ENCODE measurements around the gene GPR18.

Gene GPR18

DNA sequence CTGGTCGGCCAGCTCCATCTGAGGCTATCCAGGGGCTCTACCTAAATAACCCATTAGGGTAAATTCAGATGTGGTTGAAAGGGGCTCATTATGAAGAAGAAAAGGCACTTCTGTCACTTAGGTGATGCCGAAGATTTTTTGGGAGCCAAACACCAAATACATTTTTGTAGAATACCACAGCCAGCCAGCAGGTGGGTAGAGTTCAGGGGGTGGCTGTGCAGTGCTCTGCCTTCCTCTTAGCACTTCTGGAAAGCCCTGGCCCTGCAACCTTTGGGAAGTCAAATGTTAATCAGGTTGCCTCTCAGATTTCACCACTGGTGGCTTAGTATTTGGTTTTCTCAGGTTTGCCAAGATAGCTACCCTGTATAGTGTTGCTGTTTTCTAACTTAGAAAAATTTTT is 18.5 kb upstream of the GPR18 start:
- Histone ChIP-seq H4K20me1 (ENCODE audit: control insufficient read depth, insufficient read depth, low read depth, low read length) (peaks cover 38% of the 10 kb centered on the region), H3K27me3 (ENCODE audit: control insufficient read depth, low read length) (no peaks in the 10 kb centered on the region), H3K4me1 (ENCODE audit: control insufficient read depth, low read length) (peaks cover 17% of the 10 kb centered on the region), H3F3A (ENCODE audit: control insufficient read depth, insufficient read depth) (peaks cover 4% of the 10 kb centered on the region; the same call in 1 of the 2 replicates), H3K79me2 (ENCODE audit: control insufficient read depth, low read length) (no peaks in the 10 kb centered on the region), H3K9me2 (replicated peaks; ENCODE audit: control insufficient read depth, low read length) (no peaks in the 10 kb centered on the region), H3K4me2 (ENCODE audit: low read length) (no peak overlapping the region), H3K36me3 (ENCODE audit: control insufficient read depth, low read length) (peaks cover 16% of the 10 kb centered on the region), H3K4me3 (ENCODE audit: low read length) (no peak overlapping the region), H3K9me3 (ENCODE audit: control insufficient read depth, insufficient read depth, low read length) (no peaks in the 10 kb centered on the region), H3K27ac (ENCODE audit: low read depth, low read length) (no peak overlapping the region)
- TF ChIP-seq, protein P1, sequence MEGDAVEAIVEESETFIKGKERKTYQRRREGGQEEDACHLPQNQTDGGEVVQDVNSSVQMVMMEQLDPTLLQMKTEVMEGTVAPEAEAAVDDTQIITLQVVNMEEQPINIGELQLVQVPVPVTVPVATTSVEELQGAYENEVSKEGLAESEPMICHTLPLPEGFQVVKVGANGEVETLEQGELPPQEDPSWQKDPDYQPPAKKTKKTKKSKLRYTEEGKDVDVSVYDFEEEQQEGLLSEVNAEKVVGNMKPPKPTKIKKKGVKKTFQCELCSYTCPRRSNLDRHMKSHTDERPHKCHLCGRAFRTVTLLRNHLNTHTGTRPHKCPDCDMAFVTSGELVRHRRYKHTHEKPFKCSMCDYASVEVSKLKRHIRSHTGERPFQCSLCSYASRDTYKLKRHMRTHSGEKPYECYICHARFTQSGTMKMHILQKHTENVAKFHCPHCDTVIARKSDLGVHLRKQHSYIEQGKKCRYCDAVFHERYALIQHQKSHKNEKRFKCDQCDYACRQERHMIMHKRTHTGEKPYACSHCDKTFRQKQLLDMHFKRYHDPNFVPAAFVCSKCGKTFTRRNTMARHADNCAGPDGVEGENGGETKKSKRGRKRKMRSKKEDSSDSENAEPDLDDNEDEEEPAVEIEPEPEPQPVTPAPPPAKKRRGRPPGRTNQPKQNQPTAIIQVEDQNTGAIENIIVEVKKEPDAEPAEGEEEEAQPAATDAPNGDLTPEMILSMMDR (IDR thresholded peaks at IDR 0.05; ENCODE audit: low read depth, low read length, poor library complexity, severe bottlenecking) = no peak
- no peak for TF ChIP-seq EZH2phosphoT487 (IDR thresholded peaks at IDR 0.05; ENCODE audit: borderline replicate concordance, low read length)

DNA sequence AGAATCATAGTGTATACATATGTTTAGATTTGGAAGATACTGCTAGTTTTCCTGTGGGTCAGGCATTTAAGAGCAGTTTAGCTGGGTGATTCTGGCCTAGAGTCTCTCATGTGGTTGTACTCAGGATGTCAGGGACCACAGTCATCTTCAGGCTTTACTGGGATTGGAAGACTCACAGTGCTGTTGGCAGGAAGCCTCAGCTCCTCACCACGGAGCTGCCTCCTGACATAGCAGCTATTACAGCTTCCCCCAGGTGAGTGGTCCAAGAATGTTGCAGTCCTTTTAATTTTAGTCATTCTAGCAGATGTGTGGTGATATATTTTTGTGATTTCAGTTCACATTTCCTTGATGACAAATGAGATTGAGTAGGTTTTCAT is 16.9 kb upstream of the GPR18 start:
- TF ChIP-seq, protein P1 (IDR thresholded peaks at IDR 0.05; ENCODE audit: low read depth, low read length, poor library complexity, severe bottlenecking) = no peak
- no peak for TF ChIP-seq EZH2phosphoT487 (IDR thresholded peaks at IDR 0.05; ENCODE audit: borderline replicate concordance, low read length)
- no peaks in the 10 kb centered on the region for H3K9me3 ChIP-seq (ENCODE audit: control insufficient read depth, insufficient read depth, low read length)
- 0 out of 2 replicates have a peak, but pooled peaks cover 1% of the 10 kb centered on the region for H3F3A ChIP-seq (ENCODE audit: control insufficient read depth, insufficient read depth)
- H3K4me2 ChIP-seq (ENCODE audit: low read length) = no peak overlapping the region
- no peaks in the 10 kb centered on the region; the same call in 1 of the 2 replicates for H3K79me2 ChIP-seq (ENCODE audit: control insufficient read depth, low read length)
- no peak overlapping the region for H3K4me3 ChIP-seq (ENCODE audit: low read length)
- H3K27me3 ChIP-seq (ENCODE audit: control insufficient read depth, low read length) = no peaks in the 10 kb centered on the region
- no peaks in the 10 kb centered on the region for H3K9me2 ChIP-seq (replicated peaks; ENCODE audit: control insufficient read depth, low read length)
- peaks cover 12% of the 10 kb centered on the region for H3K36me3 ChIP-seq (ENCODE audit: control insufficient read depth, low read length)
- H4K20me1 ChIP-seq (ENCODE audit: control insufficient read depth, insufficient read depth, low read depth, low read length) = peaks cover 28% of the 10 kb centered on the region
- H3K4me1 ChIP-seq (ENCODE audit: control insufficient read depth, low read length) = peaks cover 15% of the 10 kb centered on the region
- H3K27ac ChIP-seq (ENCODE audit: low read depth, low read length) = no peak overlapping the region

DNA sequence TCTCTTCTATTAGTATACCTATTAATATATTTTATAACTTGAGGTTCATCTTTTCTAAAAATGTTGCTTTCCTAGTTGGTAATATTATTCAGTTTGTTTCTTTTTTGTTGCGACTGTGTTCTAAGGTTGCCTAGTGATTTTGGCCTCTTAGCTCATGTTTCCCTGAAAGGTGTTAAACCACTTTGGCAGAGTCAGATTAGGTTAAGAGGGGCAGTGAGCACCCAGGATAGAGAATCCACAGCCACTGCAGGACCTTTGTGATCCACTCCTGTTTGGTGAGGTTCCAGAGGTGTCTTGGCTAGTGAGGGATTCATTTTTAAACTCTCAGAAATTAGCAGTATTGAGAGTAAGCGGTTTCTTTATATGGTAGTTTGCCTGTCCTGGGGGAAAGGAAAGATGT is 14.9 kb upstream of the GPR18 start:
- TF ChIP-seq EZH2phosphoT487 (IDR thresholded peaks at IDR 0.05; ENCODE audit: borderline replicate concordance, low read length) = no peak
- TF ChIP-seq, protein P1 (IDR thresholded peaks at IDR 0.05; ENCODE audit: low read depth, low read length, poor library complexity, severe bottlenecking) = no peak
- Histone ChIP-seq H3K27ac (ENCODE audit: low read depth, low read length) (no peak overlapping the region), H3K4me2 (ENCODE audit: low read length) (no peak overlapping the region), H3F3A (ENCODE audit: control insufficient read depth, insufficient read depth) (peaks cover 2% of the 10 kb centered on the region; the same call in 1 of the 2 replicates), H4K20me1 (ENCODE audit: control insufficient read depth, insufficient read depth, low read depth, low read length) (peaks cover 16% of the 10 kb centered on the region), H3K4me1 (ENCODE audit: control insufficient read depth, low read length) (peaks cover 15% of the 10 kb centered on the region), H3K36me3 (ENCODE audit: control insufficient read depth, low read length) (peaks cover 4% of the 10 kb centered on the region; the same call in 1 of the 2 replicates), H3K4me3 (ENCODE audit: low read length) (no peak overlapping the region), H3K9me3 (ENCODE audit: control insufficient read depth, insufficient read depth, low read length) (no peaks in the 10 kb centered on the region), H3K79me2 (ENCODE audit: control insufficient read depth, low read length) (no peaks in the 10 kb centered on the region; the same call in 1 of the 2 replicates), H3K27me3 (ENCODE audit: control insufficient read depth, low read length) (no peaks in the 10 kb centered on the region), H3K9me2 (replicated peaks; ENCODE audit: control insufficient read depth, low read length) (no peaks in the 10 kb centered on the region)
